PFSK-1 (cell line): Measurements from ENCODE around the gene TMEM82.

Source experiments
- POLR2AphosphoS5 ChIP-seq: IDR thresholded peaks from 2 replicates; pipeline ENCODE4 v1.6.1; 2012; ENCODE audit warnings: low read depth, mild to moderate bottlenecking, control low read depth, low read length, moderate library complexity
- REST ChIP-seq, 2 experiments: IDR thresholded peaks; 2 replicates each; pipeline versions ENCODE4 v1.6.1 to v1.8.0; 2011 to 2012; ENCODE audit warnings: low read depth in 2 of 2, low read length in 2 of 2, control low read depth in 1 of 2, inconsistent platforms in 1 of 2, mild to moderate bottlenecking in 1 of 2, moderate library complexity in 1 of 2; ENCODE audit not compliant: insufficient read depth in 1 of 2
- SIN3A ChIP-seq: IDR thresholded peaks from 2 replicates; pipeline ENCODE4 v1.6.1; 2012; ENCODE audit warnings: mild to moderate bottlenecking, low read length, moderate library complexity, borderline replicate concordance; ENCODE audit not compliant: insufficient read depth
- TAF1 ChIP-seq: IDR thresholded peaks from 2 replicates; pipeline ENCODE4 v1.6.1; 2012; ENCODE audit warnings: low read length, control low read depth, borderline replicate concordance; ENCODE audit not compliant: insufficient read depth

GRCh38 chr1:15765495-15766194 is 23.3 kb downstream of the TMEM82 start:
- TF ChIP-seq POLR2AphosphoS5 (no peak), REST (IDR thresholded peaks at IDR 0.05; ENCODE audit: insufficient read depth in 1 of 2, low read depth in 2 of 2, low read length in 2 of 2) (no peak), TAF1 (no peak), SIN3A (no peak)
